PC-3 (cell line): ENCODE measurements around the gene AQP9. TPM values are rescaled to one million over a fixed set of nuclear protein-coding genes. Genes with fewer than 3 reads are reported as not detected.

ENCODE experiments used
- ATAC-seq: fragments of 200-7000 bp; cut with Tn5 transposase; 2 replicates; pipeline ENCODE4 v1.9.1; 2020; ENCODE audit warnings: mild to moderate bottlenecking, moderate library complexity
- BruUV-seq: library from RNA; stranded (reverse); fragments of 400-500 nt; replicated peaks from 2 replicates; lab custom pipeline; 2021; lab: Mats Ljungman, UMichigan
- CTCF ChIA-PET: fragments of 300-600 bp; sonication (Branson Sonifier 250); formaldehyde crosslinking; loops from one replicate; lab custom pipeline; 2022; ENCODE audit warnings: antibody characterized with exemption; lab: Charles Lee
- POLR2A ChIA-PET: fragments of 300-600 bp; sonication (Branson Sonifier 250); formaldehyde crosslinking; loops from one replicate; lab custom pipeline; 2022; ENCODE audit warnings: antibody characterized with exemption; ENCODE audit not compliant: unreplicated experiment; lab: Charles Lee
- DNase-seq: peaks from one replicate; pipeline ENCODE4 v3.0.0-alpha.2; 2015
- H2AFZ ChIP-seq: fragments of 300-600 bp; sonication (generic); 2 replicates; pipeline ENCODE4 v1.6.0; 2016; ENCODE audit warnings: antibody characterized with exemption, low read length
- H3F3A ChIP-seq: fragments of 300-600 bp; sonication (generic); one replicate; pipeline ENCODE4 v1.6.0; 2017; ENCODE audit warnings: antibody characterized with exemption, low read length, control low read depth, mild to moderate bottlenecking; ENCODE audit not compliant: unreplicated experiment
- H3K27ac ChIP-seq: fragments of 300-600 bp; sonication (generic); 2 replicates; pipeline ENCODE4 v1.5.1; 2016; ENCODE audit warnings: mild to moderate bottlenecking, low read length
- H3K27me3 ChIP-seq: fragments of 300-600 bp; sonication (generic); 2 replicates; pipeline ENCODE4 v1.6.1; 2016; ENCODE audit warnings: low read length, mixed read lengths
- H3K36me3 ChIP-seq: fragments of 300-600 bp; sonication (generic); 2 replicates; pipeline ENCODE4 v1.6.1; 2016; ENCODE audit warnings: low read depth, mixed run types, low read length, mixed read lengths
- H3K4me1 ChIP-seq: fragments of 300-600 bp; sonication (generic); 2 replicates; pipeline ENCODE4 v1.5.1; 2016; ENCODE audit warnings: low read length; ENCODE audit not compliant: insufficient read depth
- H3K4me2 ChIP-seq: fragments of 300-600 bp; sonication (generic); 2 replicates; pipeline ENCODE4 v1.6.0; 2016; ENCODE audit warnings: low read length
- H3K4me3 ChIP-seq: fragments of 300-600 bp; sonication (generic); 2 replicates; pipeline ENCODE4 v1.5.1; 2016; ENCODE audit warnings: mild to moderate bottlenecking, low read length, mixed read lengths
- H3K79me2 ChIP-seq: fragments of 300-600 bp; sonication (generic); 2 replicates; pipeline ENCODE4 v1.6.1; 2017; ENCODE audit warnings: low read length, mixed read lengths
- H3K9ac ChIP-seq: fragments of 300-600 bp; sonication (generic); 2 replicates; pipeline ENCODE4 v1.6.0; 2016; ENCODE audit warnings: mild to moderate bottlenecking, low read length
- H3K9me2 ChIP-seq: fragments of 300-600 bp; sonication (generic); replicated peaks from 2 replicates; pipeline ENCODE4 v1.6.1; 2016; ENCODE audit warnings: mixed run types, low read length, mixed read lengths
- H3K9me3 ChIP-seq: fragments of 300-600 bp; sonication (generic); 2 replicates; pipeline ENCODE4 v1.6.1; 2016; ENCODE audit warnings: low read length, mixed read lengths
- H4K20me1 ChIP-seq: fragments of 300-600 bp; sonication (generic); 2 replicates; pipeline ENCODE4 v1.6.1; 2016; ENCODE audit warnings: low read length, mixed read lengths
- CTCF ChIP-seq: fragments of 300-600 bp; sonication (generic); conservative IDR thresholded peaks from 2 replicates; pipeline ENCODE4 v1.5.1; 2017; ENCODE audit warnings: antibody characterized with exemption, low read depth, mild to moderate bottlenecking, low read length
- EZH2 ChIP-seq: fragments of 300-600 bp; sonication (generic); IDR thresholded peaks from one replicate; pipeline ENCODE4 v1.6.1; 2017; ENCODE audit warnings: antibody characterized with exemption, mild to moderate bottlenecking, low read length; ENCODE audit not compliant: unreplicated experiment
- EZH2phosphoT487 ChIP-seq: fragments of 300-600 bp; sonication (generic); IDR thresholded peaks from 2 replicates; pipeline ENCODE4 v1.6.1; 2018; ENCODE audit warnings: mild to moderate bottlenecking, antibody characterized with exemption, low read length, borderline replicate concordance
- intact Hi-C: fragments of 100-400 bp; cut with micrococcal nuclease; formaldehyde crosslinking; loops from 2 replicates; pipeline ENCODE4 v1.9.0; 2023
- total RNA-seq: library from RNA; depleted of rRNA; stranded (reverse); fragments of >200 nt; gene quantifications from 2 replicates; pipeline ENCODE4 v1.2.3, GENCODE V29; 2014

AQP9 gene
- total RNA-seq, 1 experiment from 2014 or later: not detected

- no peaks in the 10 kb centered on the region for H3K27me3 ChIP-seq
- H3K36me3 ChIP-seq: no peaks in the 10 kb centered on the region
- ATAC-seq (no peak), DNase-seq (no peak)
- no peak overlapping the region for H2AFZ ChIP-seq
- H3K9me3 ChIP-seq: no peaks in the 10 kb centered on the region
- no peaks in the 10 kb centered on the region for H3F3A ChIP-seq
- POLR2A ChIA-PET: no interaction called here
- no peak for TF ChIP-seq EZH2phosphoT487
- no peak for TF ChIP-seq EZH2
- no peak for TF ChIP-seq CTCF
- no peaks in the 10 kb centered on the region for H3K9me2 ChIP-seq
- H4K20me1 ChIP-seq: no peaks in the 10 kb centered on the region
- no peaks in the 10 kb centered on the region for H3K79me2 ChIP-seq
- BruUV-seq: no TSS peak
- CTCF ChIA-PET: no interaction called here
- H3K9ac ChIP-seq: no peak overlapping the region
- H3K4me1 ChIP-seq: no peaks in the 10 kb centered on the region
- intact Hi-C loops: no loop called here
- no peak overlapping the region for H3K4me2 ChIP-seq
- no peak overlapping the region for H3K4me3 ChIP-seq
- no peak overlapping the region for H3K27ac ChIP-seq
Measured at GRCh38 chr15:58124585-58124984, 13.6 kb upstream of the AQP9 start.

GRCh38 chr15:58125333-58125732 lies 12.8 kb upstream of the AQP9 start:
- Histone ChIP-seq H3K4me1 (no peaks in the 10 kb centered on the region), H2AFZ (no peak overlapping the region), H4K20me1 (no peaks in the 10 kb centered on the region), H3K9ac (no peak overlapping the region), H3K79me2 (no peaks in the 10 kb centered on the region), H3K9me2 (no peaks in the 10 kb centered on the region), H3K27me3 (no peaks in the 10 kb centered on the region), H3K27ac (no peak overlapping the region), H3K9me3 (no peaks in the 10 kb centered on the region), H3K4me3 (no peak overlapping the region), H3F3A (no peaks in the 10 kb centered on the region), H3K36me3 (no peaks in the 10 kb centered on the region), H3K4me2 (no peak overlapping the region)
- intact Hi-C loops: no loop called here
- no TSS peak for BruUV-seq
- TF ChIP-seq CTCF: no peak
- no peak for TF ChIP-seq EZH2
- no peak for TF ChIP-seq EZH2phosphoT487
- ATAC-seq (no peak), DNase-seq (no peak)
- POLR2A ChIA-PET: no interaction called here
- CTCF ChIA-PET: no interaction called here

GRCh38 chr15:58134886-58135285 lies 3.3 kb upstream of the AQP9 start:
- intact Hi-C loops: no loop called here
- Histone ChIP-seq H2AFZ (no peak overlapping the region), H3K4me1 (peaks cover 13% of the 10 kb centered on the region), H3K4me3 (no peak overlapping the region), H3K4me2 (no peak overlapping the region), H3K9me3 (no peaks in the 10 kb centered on the region), H3K27ac (no peak overlapping the region), H3F3A (no peaks in the 10 kb centered on the region), H3K79me2 (no peaks in the 10 kb centered on the region), H3K36me3 (no peaks in the 10 kb centered on the region), H3K27me3 (no peaks in the 10 kb centered on the region), H4K20me1 (no peaks in the 10 kb centered on the region), H3K9me2 (no peaks in the 10 kb centered on the region), H3K9ac (no peak overlapping the region)
- ChIA-PET CTCF (no interaction called here), POLR2A (no interaction called here)
- ATAC-seq: no peak
- BruUV-seq: no TSS peak
- TF ChIP-seq EZH2: no peak
- no peak for TF ChIP-seq CTCF
- TF ChIP-seq EZH2phosphoT487: no peak
- DNase-seq: no peak
